ENCODE data around the gene POLR3K. TPM values are rescaled to one million over a fixed set of nuclear protein-coding genes. Genes with fewer than 3 reads are reported as not detected.

POLR3K gene
- total RNA-seq, 1 experiment from 2014 or later: 22.7 TPM

- TF ChIP-seq, protein P1, sequence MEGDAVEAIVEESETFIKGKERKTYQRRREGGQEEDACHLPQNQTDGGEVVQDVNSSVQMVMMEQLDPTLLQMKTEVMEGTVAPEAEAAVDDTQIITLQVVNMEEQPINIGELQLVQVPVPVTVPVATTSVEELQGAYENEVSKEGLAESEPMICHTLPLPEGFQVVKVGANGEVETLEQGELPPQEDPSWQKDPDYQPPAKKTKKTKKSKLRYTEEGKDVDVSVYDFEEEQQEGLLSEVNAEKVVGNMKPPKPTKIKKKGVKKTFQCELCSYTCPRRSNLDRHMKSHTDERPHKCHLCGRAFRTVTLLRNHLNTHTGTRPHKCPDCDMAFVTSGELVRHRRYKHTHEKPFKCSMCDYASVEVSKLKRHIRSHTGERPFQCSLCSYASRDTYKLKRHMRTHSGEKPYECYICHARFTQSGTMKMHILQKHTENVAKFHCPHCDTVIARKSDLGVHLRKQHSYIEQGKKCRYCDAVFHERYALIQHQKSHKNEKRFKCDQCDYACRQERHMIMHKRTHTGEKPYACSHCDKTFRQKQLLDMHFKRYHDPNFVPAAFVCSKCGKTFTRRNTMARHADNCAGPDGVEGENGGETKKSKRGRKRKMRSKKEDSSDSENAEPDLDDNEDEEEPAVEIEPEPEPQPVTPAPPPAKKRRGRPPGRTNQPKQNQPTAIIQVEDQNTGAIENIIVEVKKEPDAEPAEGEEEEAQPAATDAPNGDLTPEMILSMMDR (IDR thresholded peaks at IDR 0.05 in 2 of 3, conservative IDR thresholded peaks at IDR 0.05 in 1 of 3; ENCODE audit: borderline replicate concordance in 1 of 3, insufficient read depth in 1 of 3, low read depth in 2 of 3, low read length in 2 of 3): no peak
Measured at GRCh38 chr16:35678-36305, 17.6 kb downstream of the POLR3K start (continued).

GRCh38 chr16:35011-35677 lies 18.3 kb downstream of the POLR3K start:
- ChIA-PET RAD21 (ENCODE audit: low non-redundant PET in 1 of 2, low total read pairs in 2 of 2, uncharacterized antibody in 2 of 2, unreplicated experiment in 2 of 2) (no interaction called here), CTCF (no interaction called here), POLR2A (no interaction called here)
- intact Hi-C loops (cut with micrococcal nuclease): no loop called here
- no peaks in the 10 kb centered on the region for H3K9me2 ChIP-seq (ENCODE audit: insufficient read depth)
- H3K4me2 ChIP-seq (ENCODE audit: low read length): no peak overlapping the region
- DNase-seq (ENCODE audit: low read depth, low spot score): no peak
- H3K27ac ChIP-seq (ENCODE audit: low read depth, low read length): no peak overlapping the region
- H3K4me3 ChIP-seq (replicated peaks in 1 of 2; ENCODE audit: low read depth in 1 of 2, low read length in 2 of 2): no peak overlapping the region
- no peak overlapping the region for H2AFZ ChIP-seq (ENCODE audit: low read depth, low read length, poor library complexity, severe bottlenecking)
- ATAC-seq: no peak
- H3K9ac ChIP-seq (ENCODE audit: low read length): no peak overlapping the region
- no peaks in the 10 kb centered on the region for H4K20me1 ChIP-seq (ENCODE audit: insufficient read depth)
- H3K4me1 ChIP-seq (ENCODE audit: control insufficient read depth in 1 of 2, insufficient read depth in 2 of 2, low read length in 2 of 2): peaks cover 0 to 7% of the 10 kb centered on the region in 2 experiments; a peak in 1 of 4 replicates
- no TSS peak for BruUV-seq (replicated peaks)
- H3K36me3 ChIP-seq (ENCODE audit: control insufficient read depth in 1 of 2, insufficient read depth in 2 of 2, low read length in 2 of 2): no peaks in the 10 kb centered on the region
- no peaks in the 10 kb centered on the region for H3K79me2 ChIP-seq (ENCODE audit: insufficient read depth, low read length)
- no peaks in the 10 kb centered on the region for H3K9me3 ChIP-seq (ENCODE audit: control insufficient read depth in 1 of 2, insufficient read depth in 1 of 2, low read depth in 1 of 2, low read length in 2 of 2)
- TF ChIP-seq ELF1 (IDR thresholded peaks at IDR 0.05; ENCODE audit: borderline replicate concordance, low read depth) (no peak), SRF (IDR thresholded peaks at IDR 0.05; ENCODE audit: low read depth) (no peak), REST (IDR thresholded peaks at IDR 0.05; ENCODE audit: low read depth) (no peak), POLR2AphosphoS5 (IDR thresholded peaks at IDR 0.05; ENCODE audit: low read depth, low read length) (no peak), CBX3 (IDR thresholded peaks at IDR 0.05; ENCODE audit: low read depth) (no peak), ATF3 (IDR thresholded peaks at IDR 0.05) (no peak), FOSL1 (IDR thresholded peaks at IDR 0.05; ENCODE audit: low read depth) (no peak), CEBPB (IDR thresholded peaks at IDR 0.05; ENCODE audit: low read depth) (no peak)
- TF ChIP-seq, protein P2, sequence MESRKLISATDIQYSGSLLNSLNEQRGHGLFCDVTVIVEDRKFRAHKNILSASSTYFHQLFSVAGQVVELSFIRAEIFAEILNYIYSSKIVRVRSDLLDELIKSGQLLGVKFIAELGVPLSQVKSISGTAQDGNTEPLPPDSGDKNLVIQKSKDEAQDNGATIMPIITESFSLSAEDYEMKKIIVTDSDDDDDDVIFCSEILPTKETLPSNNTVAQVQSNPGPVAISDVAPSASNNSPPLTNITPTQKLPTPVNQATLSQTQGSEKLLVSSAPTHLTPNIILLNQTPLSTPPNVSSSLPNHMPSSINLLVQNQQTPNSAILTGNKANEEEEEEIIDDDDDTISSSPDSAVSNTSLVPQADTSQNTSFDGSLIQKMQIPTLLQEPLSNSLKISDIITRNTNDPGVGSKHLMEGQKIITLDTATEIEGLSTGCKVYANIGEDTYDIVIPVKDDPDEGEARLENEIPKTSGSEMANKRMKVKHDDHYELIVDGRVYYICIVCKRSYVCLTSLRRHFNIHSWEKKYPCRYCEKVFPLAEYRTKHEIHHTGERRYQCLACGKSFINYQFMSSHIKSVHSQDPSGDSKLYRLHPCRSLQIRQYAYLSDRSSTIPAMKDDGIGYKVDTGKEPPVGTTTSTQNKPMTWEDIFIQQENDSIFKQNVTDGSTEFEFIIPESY (IDR thresholded peaks at IDR 0.05; ENCODE audit: extremely low read depth, insufficient replicate concordance, low read length): no peak
- TF ChIP-seq, protein P1 (IDR thresholded peaks at IDR 0.05 in 2 of 3, conservative IDR thresholded peaks at IDR 0.05 in 1 of 3; ENCODE audit: borderline replicate concordance in 1 of 3, insufficient read depth in 1 of 3, low read depth in 2 of 3, low read length in 2 of 3): no peak
- TF ChIP-seq, protein P3, sequence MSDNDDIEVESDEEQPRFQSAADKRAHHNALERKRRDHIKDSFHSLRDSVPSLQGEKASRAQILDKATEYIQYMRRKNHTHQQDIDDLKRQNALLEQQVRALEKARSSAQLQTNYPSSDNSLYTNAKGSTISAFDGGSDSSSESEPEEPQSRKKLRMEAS (IDR thresholded peaks at IDR 0.05): no peak
- H3K27me3 ChIP-seq (ENCODE audit: insufficient read depth, low read length): no peaks in the 10 kb centered on the region
